H9 (cell line): ENCODE results near the gene PDHB. TPM values are rescaled to one million over a fixed set of nuclear protein-coding genes. Genes with fewer than 3 reads are reported as not detected.
A peak's percentile ranks its signal among the peaks of the same experiment; 100 is the strongest.

Source experiments
- DNase-seq: peaks from one replicate; pipeline ENCODE4 v3.0.0-alpha.2; 2017
- H2AFZ ChIP-seq: one replicate; pipeline ENCODE4 v1.6.1; 2013; ENCODE audit warnings: mild to moderate bottlenecking, low read length, control low read depth, moderate library complexity
- H2AK5ac ChIP-seq: 2 replicates; pipeline ENCODE4 v1.6.1; 2013; ENCODE audit warnings: low read length, control low read depth, mixed read lengths; ENCODE audit not compliant: insufficient read length
- H2BK120ac ChIP-seq: one replicate; pipeline ENCODE4 v1.6.1; 2013; ENCODE audit warnings: low read depth, mild to moderate bottlenecking, low read length, control low read depth, inconsistent platforms; ENCODE audit not compliant: poor library complexity, severe bottlenecking
- H2BK12ac ChIP-seq: 2 replicates; pipeline ENCODE4 v1.6.1; 2013; ENCODE audit warnings: low read length, control low read depth, mixed read lengths, low read depth; ENCODE audit not compliant: insufficient read length
- H2BK15ac ChIP-seq: 2 replicates; pipeline ENCODE4 v1.6.1; 2013; ENCODE audit warnings: low read depth, low read length, control low read depth
- H2BK20ac ChIP-seq: one replicate; pipeline ENCODE4 v1.6.1; 2013; ENCODE audit warnings: low read depth, mild to moderate bottlenecking, low read length, control low read depth, inconsistent platforms; ENCODE audit not compliant: poor library complexity, severe bottlenecking
- H2BK5ac ChIP-seq: 2 replicates; pipeline ENCODE4 v1.6.1; 2013; ENCODE audit warnings: low read length, control low read depth, mixed read lengths; ENCODE audit not compliant: insufficient read length
- H3K14ac ChIP-seq: 2 replicates; pipeline ENCODE4 v1.6.1; 2013; ENCODE audit warnings: low read length, control low read depth; ENCODE audit not compliant: insufficient read depth
- H3K18ac ChIP-seq: 2 replicates; pipeline ENCODE4 v1.6.1; 2013; ENCODE audit warnings: low read depth, mild to moderate bottlenecking, mixed read lengths, low read length, control low read depth; ENCODE audit not compliant: insufficient read length
- H3K23ac ChIP-seq: 2 replicates; pipeline ENCODE4 v1.6.1; 2013; ENCODE audit warnings: low read length, control low read depth, mixed read lengths, low read depth; ENCODE audit not compliant: insufficient read length
- H3K23me2 ChIP-seq: 2 replicates; pipeline ENCODE4 v1.6.1; 2013; ENCODE audit warnings: low read depth, mild to moderate bottlenecking, mixed read lengths, low read length, control low read depth; ENCODE audit not compliant: insufficient read length, poor library complexity, severe bottlenecking
- H3K27ac ChIP-seq: 2 replicates; pipeline ENCODE4 v1.5.1; 2013; ENCODE audit warnings: low read length, control low read depth, mixed read lengths, low read depth; ENCODE audit not compliant: insufficient read length
- H3K27me3 ChIP-seq: 2 replicates; pipeline ENCODE4 v1.6.1; 2013; ENCODE audit warnings: low read length, control low read depth, inconsistent platforms; ENCODE audit not compliant: insufficient read depth
- H3K4ac ChIP-seq: 2 replicates; pipeline ENCODE4 v1.6.1; 2013; ENCODE audit warnings: low read depth, mild to moderate bottlenecking, control low read depth, inconsistent platforms, low read length, moderate library complexity
- H3K4me1 ChIP-seq: 2 replicates; pipeline ENCODE4 v1.6.1; 2013; ENCODE audit warnings: low read length, control low read depth, inconsistent platforms; ENCODE audit not compliant: insufficient read depth
- H3K4me2 ChIP-seq: 2 replicates; pipeline ENCODE4 v1.6.1; 2013; ENCODE audit warnings: low read length, control low read depth, mixed read lengths; ENCODE audit not compliant: insufficient read length, insufficient read depth
- H3K56ac ChIP-seq: 2 replicates; pipeline ENCODE4 v1.6.1; 2013; ENCODE audit warnings: low read depth, mild to moderate bottlenecking, mixed read lengths, low read length, control low read depth; ENCODE audit not compliant: insufficient read length
- H3K79me1 ChIP-seq: 2 replicates; pipeline ENCODE4 v1.6.1; 2013; ENCODE audit warnings: low read depth, mild to moderate bottlenecking, moderate library complexity, low read length, control low read depth, inconsistent platforms; ENCODE audit not compliant: insufficient read depth, poor library complexity, severe bottlenecking
- H3K79me2 ChIP-seq: 2 replicates; pipeline ENCODE4 v1.6.1; 2013; ENCODE audit warnings: low read length, control low read depth, inconsistent platforms; ENCODE audit not compliant: insufficient read depth
- H3K9ac ChIP-seq: 2 replicates; pipeline ENCODE4 v1.6.1; 2013; ENCODE audit warnings: low read length, control low read depth, mixed read lengths; ENCODE audit not compliant: insufficient read length; ENCODE audit errors: extremely low read depth
- H3K9me3 ChIP-seq: one replicate; pipeline ENCODE4 v1.6.1; 2013; ENCODE audit warnings: low read depth, low read length, inconsistent platforms; ENCODE audit not compliant: control insufficient read depth
- H3T11ph ChIP-seq: one replicate; pipeline ENCODE4 v1.6.1; 2013; ENCODE audit warnings: mild to moderate bottlenecking, low read length, control low read depth, inconsistent platforms
- H4K20me1 ChIP-seq: one replicate; pipeline ENCODE4 v1.6.1; 2013; ENCODE audit not compliant: control insufficient read depth, insufficient read length, insufficient read depth
- H4K5ac ChIP-seq: 2 replicates; pipeline ENCODE4 v1.6.1; 2013; ENCODE audit warnings: low read depth, mild to moderate bottlenecking, mixed read lengths, low read length, control low read depth; ENCODE audit not compliant: insufficient read length
- H4K8ac ChIP-seq: replicated peaks from 2 replicates; pipeline ENCODE4 v1.6.1; 2013; ENCODE audit warnings: low read length, control low read depth, mixed read lengths, low read depth; ENCODE audit not compliant: insufficient read length
- H4K91ac ChIP-seq: 2 replicates; pipeline ENCODE4 v1.6.1; 2013; ENCODE audit warnings: low read depth, mild to moderate bottlenecking, moderate library complexity, mixed read lengths, low read length, control low read depth; ENCODE audit not compliant: insufficient read length
- H3K27ac Mint-ChIP-seq, 3 experiments: 2 replicates in 2 of 3; 3 replicates in 1 of 3; pipeline ENCODE4 v1.8.0; 2020 to 2021; ENCODE audit warnings: mixed read lengths in 3 of 3, mild to moderate bottlenecking in 1 of 3, moderate library complexity in 1 of 3
- H3K27me3 Mint-ChIP-seq: 2 replicates; pipeline ENCODE4 v1.8.0; 2021; ENCODE audit warnings: low read depth, mild to moderate bottlenecking, moderate library complexity, mixed read lengths
- H3K36me3 Mint-ChIP-seq, 3 experiments: 2 replicates in 2 of 3; 3 replicates in 1 of 3; pipeline ENCODE4 v1.8.0; 2020 to 2021; ENCODE audit warnings: low read depth in 3 of 3, mixed read lengths in 3 of 3; ENCODE audit not compliant: insufficient read depth in 1 of 3
- H3K4me1 Mint-ChIP-seq, 2 experiments: 2 replicates each; pipeline ENCODE4 v1.8.0; 2020; ENCODE audit warnings: mixed read lengths in 2 of 2
- H3K4me3 Mint-ChIP-seq, 2 experiments: 2 replicates in 1 of 2; 3 replicates in 1 of 2; pipeline ENCODE4 v1.8.0; 2020 to 2021; ENCODE audit warnings: mild to moderate bottlenecking in 2 of 2, mixed read lengths in 2 of 2, moderate library complexity in 1 of 2
- H3K9me3 Mint-ChIP-seq, 2 experiments: 2 replicates in 1 of 2; 3 replicates in 1 of 2; pipeline ENCODE4 v1.8.0; 2020; ENCODE audit warnings: mild to moderate bottlenecking in 2 of 2, mixed read lengths in 2 of 2, moderate library complexity in 1 of 2
- CTCF ChIP-seq: fragments of 200-600 bp; sonication (generic); conservative IDR thresholded peaks from 3 replicates; pipeline ENCODE4 v1.8.0; 2021; ENCODE audit warnings: antibody characterized with exemption, mild to moderate bottlenecking
- whole genome bisulfite sequencing: extraction: QIAGEN DNeasy Blood & Tissue Kit; methylation state at CpG from one replicate; pipeline ENCODE4 v1.1.7; 2013; ENCODE audit warnings: missing lambda C conversion rate, low lambda C conversion rate, mixed read lengths; ENCODE audit not compliant: insufficient read length; ENCODE audit errors: extremely low coverage; 5-methylcytosine and 5-hydroxymethylcytosine counted together
- total RNA-seq: library from RNA; stranded (reverse); gene quantifications from 2 replicates; pipeline ENCODE4 v1.2.1, GENCODE V29; 2021

Gene PDHB
- total RNA-seq, 1 experiment from 2014 or later = 132 TPM

GRCh38 chr3:58424613-58425012 lies 9.0 kb downstream of the PDHB start:
- H3K79me1 ChIP-seq = no peaks in the 10 kb centered on the region
- H4K20me1 ChIP-seq = peaks cover 3% of the 10 kb centered on the region
- H2AFZ ChIP-seq = no peak overlapping the region
- H3T11ph ChIP-seq = no peak overlapping the region
- TF ChIP-seq CTCF = no peak
- no peak overlapping the region for H3K23ac ChIP-seq
- no peaks in the 10 kb centered on the region for H3K4me1 ChIP-seq
- H4K5ac ChIP-seq = no peak overlapping the region
- WGBS = no CpG with 5 or more reads among the region's 8 CpGs
- H3K27ac Mint-ChIP-seq = peak overlapping the region in 2 of 3 experiments; percentile 51 to 64; a peak in 3 of 7 replicates
- H3K27me3 ChIP-seq = no peaks in the 10 kb centered on the region
- H3K79me2 ChIP-seq = no peaks in the 10 kb centered on the region
- no peak overlapping the region for H3K4ac ChIP-seq
- no peak overlapping the region for H2BK120ac ChIP-seq
- H3K36me3 Mint-ChIP-seq = peaks cover 33 to 59% (median 42%) of the 10 kb centered on the region in 3 experiments; a peak in 6 of 7 replicates
- no peak overlapping the region for H4K91ac ChIP-seq
- no peaks in the 10 kb centered on the region for H3K4me1 Mint-ChIP-seq
- H3K4me3 Mint-ChIP-seq = no peak overlapping the region; a peak in 1 of 5 replicates
- H3K4me2 ChIP-seq = no peak overlapping the region
- no peak overlapping the region for H3K56ac ChIP-seq
- no peak overlapping the region for H3K14ac ChIP-seq
- H3K9me3 Mint-ChIP-seq = no peaks in the 10 kb centered on the region
- no peak overlapping the region for H3K9ac ChIP-seq
- no peaks in the 10 kb centered on the region for H3K27me3 Mint-ChIP-seq
- H2BK12ac ChIP-seq = no peak overlapping the region
- no peak overlapping the region for H3K27ac ChIP-seq
- H2BK15ac ChIP-seq = no peak overlapping the region
- no peak overlapping the region for H2AK5ac ChIP-seq
- no peaks in the 10 kb centered on the region for H3K9me3 ChIP-seq
- H3K18ac ChIP-seq = no peak overlapping the region
- H4K8ac ChIP-seq = no peak overlapping the region
- no peak for DNase-seq
- no peak overlapping the region for H2BK20ac ChIP-seq
- H2BK5ac ChIP-seq = no peak overlapping the region
- no peaks in the 10 kb centered on the region for H3K23me2 ChIP-seq
